Right forelimb (tissue), 1 donor: ENCODE results near the gene ATP8B3.

ENCODE experiments used
- DNase-seq: peaks from one replicate; pipeline ENCODE4 v3.0.0-alpha.2; 2018

Gene ATP8B3

GRCh38 chr19:1836458-1837221, 24.6 kb upstream of the ATP8B3 start:
- DNase-seq: no peak

GRCh38 chr19:1833540-1833939, 21.5 kb upstream of the ATP8B3 start:
- DNase-seq: no peak

GRCh38 chr19:1832046-1832663, 20.1 kb upstream of the ATP8B3 start:
- DNase-seq: no peak

- no peak for DNase-seq
These were observed 18.9 kb upstream of the ATP8B3 start for GRCh38 chr19:1830978-1831377.

GRCh38 chr19:1830568-1830967, 18.5 kb upstream of the ATP8B3 start:
- no peak for DNase-seq

DNA sequence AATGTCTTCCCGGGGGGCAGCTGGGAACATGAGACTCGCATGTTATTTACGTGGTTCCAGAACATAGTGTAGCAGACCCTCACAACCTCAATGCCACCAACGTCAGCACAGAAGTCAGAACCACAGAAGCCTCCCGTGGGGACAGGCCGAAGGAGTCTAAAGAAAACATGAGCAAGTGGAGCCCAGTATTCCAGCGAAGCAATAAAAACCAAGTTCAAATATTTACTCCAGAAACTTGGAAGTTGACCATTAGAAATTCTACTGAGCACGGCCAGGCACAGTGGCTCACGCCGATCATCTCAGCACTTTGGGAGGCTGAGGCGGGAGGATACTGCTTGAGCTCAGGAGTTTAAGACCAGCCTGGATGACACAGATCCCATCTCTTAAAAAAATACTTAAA, 17.9 kb upstream of the ATP8B3 start:
- no peak for DNase-seq

GRCh38 chr19:1828279-1829238, 16.5 kb upstream of the ATP8B3 start:
- no peak for DNase-seq

DNA sequence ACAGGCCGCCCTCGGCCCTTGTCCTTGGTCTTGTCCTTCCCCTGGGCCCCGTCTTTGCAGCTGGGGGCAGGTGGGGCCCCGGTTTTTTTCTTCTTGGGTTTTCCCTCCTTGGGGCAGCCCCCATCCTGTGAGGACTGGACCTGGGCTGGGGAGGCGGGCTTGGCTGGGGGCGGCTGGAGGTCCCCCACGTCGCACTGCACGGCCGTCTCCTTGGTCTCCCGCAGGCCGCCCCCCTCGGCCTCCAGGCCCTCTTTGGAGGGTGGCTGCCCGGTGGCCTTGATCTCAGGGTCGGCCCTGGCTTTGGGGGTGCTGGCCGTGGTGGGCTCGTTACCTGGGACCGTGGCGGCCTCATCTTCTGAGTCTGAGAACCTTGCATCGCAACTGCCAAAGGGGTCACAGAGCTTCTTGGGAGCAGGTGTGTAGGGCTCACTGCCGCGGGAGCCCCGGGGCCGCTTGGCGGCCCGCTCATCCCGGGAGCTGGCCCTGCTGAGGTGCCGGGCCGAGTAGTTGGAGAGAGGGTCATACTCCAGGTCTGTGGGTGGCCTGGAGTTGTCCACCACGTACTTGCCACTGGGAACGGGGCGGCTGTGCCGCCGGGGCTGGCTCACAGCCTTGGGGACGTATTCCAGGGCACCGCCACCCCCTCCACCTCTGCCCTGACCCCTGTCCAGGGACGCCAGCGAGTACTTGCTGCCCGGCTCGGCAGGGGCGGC, 15.6 kb upstream of the ATP8B3 start:
- no peak for DNase-seq

DNA sequence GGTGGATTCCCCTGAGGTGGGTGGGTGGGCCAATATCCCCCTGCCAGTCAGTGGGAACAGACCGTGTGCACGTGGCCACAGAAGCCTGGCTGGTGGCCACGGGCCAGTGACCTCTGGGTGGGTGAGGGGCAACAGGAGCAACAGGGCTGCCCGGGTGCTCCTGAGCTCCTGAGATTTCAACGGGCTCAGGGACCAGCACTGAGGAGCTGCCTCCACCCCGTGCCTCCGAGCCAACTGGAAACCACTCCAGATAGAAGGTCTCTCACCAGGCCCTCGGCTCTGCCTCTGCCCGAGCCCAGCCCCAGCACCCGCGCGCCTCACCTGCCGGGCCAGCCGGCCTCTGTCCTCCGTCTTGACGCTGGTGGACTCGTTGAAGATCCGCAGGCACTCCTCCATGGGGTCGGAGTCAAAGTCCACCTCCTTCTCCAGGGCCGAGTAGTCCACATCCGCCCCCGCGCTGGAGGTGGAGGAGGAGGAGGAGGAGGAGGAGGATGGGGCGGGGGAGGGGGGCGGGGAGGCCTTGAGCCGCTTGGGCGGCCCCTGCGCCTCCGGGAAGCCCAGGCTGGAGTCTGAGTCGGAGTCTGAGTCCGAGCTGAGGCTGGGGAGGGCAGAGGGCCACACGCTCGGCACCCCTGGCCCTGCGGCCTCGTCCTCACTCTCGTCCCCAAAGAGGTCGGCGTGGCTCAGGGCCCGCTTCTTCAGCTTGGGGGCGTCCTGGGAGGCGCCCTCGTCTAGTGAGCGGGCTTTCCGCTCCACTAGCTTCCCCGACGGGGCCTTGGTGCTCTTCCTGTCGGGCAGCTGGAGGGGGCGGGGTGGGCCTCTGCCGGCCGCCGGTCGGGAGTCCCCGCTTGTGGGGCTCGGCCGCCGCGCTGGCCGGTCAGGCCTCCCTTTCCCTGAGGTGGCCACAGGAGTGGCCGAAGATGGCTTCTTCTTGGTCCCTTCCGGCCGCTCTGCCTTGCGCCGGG, 14.8 kb upstream of the ATP8B3 start:
- no peak for DNase-seq

DNA sequence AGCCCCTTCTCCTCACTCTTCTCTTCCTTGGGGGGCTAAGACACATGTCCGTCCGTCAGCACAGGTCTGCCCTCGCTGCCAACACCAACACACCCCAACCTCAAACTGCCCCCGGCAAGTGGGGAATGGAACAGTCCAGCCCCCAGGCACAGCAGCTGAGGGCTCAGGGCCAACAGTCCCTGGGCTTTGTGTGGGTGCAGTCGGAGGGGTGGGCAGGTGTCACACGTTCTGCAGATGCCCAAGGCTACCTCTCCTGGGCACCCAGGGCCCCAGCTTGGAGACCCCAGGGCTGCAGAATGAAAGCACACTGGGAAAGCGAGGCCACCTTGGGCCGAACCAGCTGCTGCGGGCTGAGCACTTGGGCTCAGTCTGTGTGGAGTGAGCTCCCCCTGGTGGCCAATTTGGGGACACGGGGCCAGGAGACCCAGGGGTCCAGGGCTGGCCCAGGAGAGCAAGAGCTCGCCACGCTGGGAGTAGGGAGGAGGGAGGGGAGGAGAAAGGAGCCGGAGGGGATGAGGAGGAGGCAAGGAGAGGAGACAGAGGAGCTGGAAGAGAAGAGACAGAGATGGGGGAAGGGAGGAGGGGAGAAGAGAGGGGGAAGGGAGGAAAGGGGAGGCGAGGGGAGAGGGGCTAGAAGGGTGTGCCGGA, 14.0 kb upstream of the ATP8B3 start:
- DNase-seq: peak; percentile 87

- no peak for DNase-seq
These were observed 12.2 kb upstream of the ATP8B3 start for GRCh38 chr19:1824252-1824622.

- no peak for DNase-seq
These were observed 11.6 kb upstream of the ATP8B3 start for GRCh38 chr19:1823539-1824251.

- no peak for DNase-seq
These were observed 10.9 kb upstream of the ATP8B3 start for GRCh38 chr19:1823020-1823419.

DNA sequence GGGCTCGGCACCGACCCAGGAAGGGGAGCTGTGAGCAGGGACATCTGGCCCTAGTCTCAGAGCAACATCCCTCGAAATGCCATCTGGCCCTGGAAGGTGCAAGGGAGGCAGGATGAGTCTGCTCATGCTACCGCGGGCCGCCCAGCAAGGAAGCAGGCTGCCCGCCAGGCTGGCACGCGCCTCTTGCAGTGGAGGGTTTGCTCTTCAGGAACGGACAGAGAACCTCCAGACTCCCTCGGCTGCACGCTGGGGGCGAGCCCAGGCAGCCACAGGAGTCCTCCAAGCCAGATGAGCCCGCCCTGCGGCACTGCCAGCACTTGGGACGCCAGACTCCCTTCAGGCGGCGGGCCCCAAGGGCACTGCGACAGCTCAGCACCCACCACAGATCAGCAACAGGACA, 10.1 kb upstream of the ATP8B3 start:
- DNase-seq: no peak

GRCh38 chr19:1819341-1820255, 7.5 kb upstream of the ATP8B3 start:
- DNase-seq: no peak

GRCh38 chr19:1818549-1819195, 6.6 kb upstream of the ATP8B3 start:
- DNase-seq: no peak

DNA sequence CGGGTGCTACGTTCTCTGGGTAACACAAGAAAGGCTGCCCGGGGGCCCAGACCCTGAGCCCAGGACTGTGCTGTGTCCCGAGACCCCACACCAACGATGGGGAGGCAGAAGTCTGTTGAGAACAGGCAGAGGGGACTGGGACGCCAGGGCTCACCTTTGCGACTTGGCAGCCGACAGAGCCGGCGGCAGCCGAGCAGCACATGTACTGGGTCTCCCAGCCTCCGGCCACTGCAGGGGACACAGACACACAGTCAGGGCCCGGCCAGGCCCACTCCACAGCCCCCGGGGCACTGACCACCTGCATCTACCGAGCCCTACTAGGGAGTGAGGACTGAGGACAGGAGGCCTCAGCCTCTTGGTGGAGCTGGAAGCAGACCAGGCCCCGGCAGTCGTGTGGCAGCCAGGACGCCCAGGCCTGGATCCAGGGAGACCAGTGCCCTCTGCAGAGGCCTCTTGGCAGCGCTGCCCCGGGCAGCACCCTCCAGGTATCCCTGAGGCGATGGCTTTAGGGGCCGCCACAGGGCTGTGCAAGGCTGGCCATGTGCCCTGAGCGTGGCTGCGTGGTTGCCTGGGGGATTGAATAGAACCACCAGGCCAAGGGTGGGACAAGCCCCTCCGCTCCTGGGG, 5.6 kb upstream of the ATP8B3 start:
- DNase-seq: no peak
